ENCODE data around the gene ENTPD5. TPM values are rescaled to one million over a fixed set of nuclear protein-coding genes. Genes with fewer than 3 reads are reported as not detected.

ENTPD5 gene
- total and polyA plus RNA-seq, 4 donors: 38.1 to 276 (median 76.5) TPM

- Histone ChIP-seq H3K9ac (ENCODE audit: low read depth in 1 of 2, low read length in 2 of 2) (no peak overlapping the region), H3K9me3 (ENCODE audit: control insufficient read depth in 4 of 4, low read length in 3 of 4) (no peaks in the 10 kb centered on the region), H3K27ac (ENCODE audit: low read depth in 1 of 2, low read length in 2 of 2) (no peak overlapping the region), H3K27me3 (ENCODE audit: control insufficient read depth in 4 of 4, insufficient read depth in 4 of 4, low read length in 3 of 4) (no peaks in the 10 kb centered on the region), H3K4me3 (ENCODE audit: low read depth in 1 of 3, low read length in 3 of 3) (no peak overlapping the region), H3K36me3 (ENCODE audit: control insufficient read depth in 4 of 4, insufficient read depth in 3 of 4, low read depth in 1 of 4, low read length in 3 of 4) (peaks cover 0 to 2% (median under 1%) of the 10 kb centered on the region in 4 donors), H3K4me1 (ENCODE audit: control insufficient read depth in 4 of 4, insufficient read depth in 4 of 4, low read length in 3 of 4) (no peaks in the 10 kb centered on the region)
- TF ChIP-seq GABPA (IDR thresholded peaks at IDR 0.05 in 1 of 2, conservative IDR thresholded peaks at IDR 0.05 in 1 of 2): no peak
- TF ChIP-seq JUND (IDR thresholded peaks at IDR 0.05): no peak
- no peak for TF ChIP-seq HNF4A (conservative IDR thresholded peaks at IDR 0.05)
- TF ChIP-seq CTCF (IDR thresholded peaks at IDR 0.05; ENCODE audit: low read depth, low read length, missing input control): no peak
- no peak for TF ChIP-seq NR2F2 (IDR thresholded peaks at IDR 0.05)
- TF ChIP-seq SP1 (IDR thresholded peaks at IDR 0.05): no peak
- no peak for TF ChIP-seq MAX (IDR thresholded peaks at IDR 0.05)
- WGBS: 73% methylated on average over 3 of the region's 3 CpGs
- no peak for DNase-seq (ENCODE audit: low spot score)
These were observed 30.9 kb upstream of the ENTPD5 start for GRCh38 chr14:74049876-74050495.

GRCh38 chr14:74048281-74048680, 29.2 kb upstream of the ENTPD5 start:
- Histone ChIP-seq H3K27ac (ENCODE audit: low read depth in 1 of 2, low read length in 2 of 2) (no peak overlapping the region), H3K27me3 (ENCODE audit: control insufficient read depth in 4 of 4, insufficient read depth in 4 of 4, low read length in 3 of 4) (no peaks in the 10 kb centered on the region), H3K4me1 (ENCODE audit: control insufficient read depth in 4 of 4, insufficient read depth in 4 of 4, low read length in 3 of 4) (no peaks in the 10 kb centered on the region), H3K9ac (ENCODE audit: low read depth in 1 of 2, low read length in 2 of 2) (no peak overlapping the region), H3K4me3 (ENCODE audit: low read depth in 1 of 3, low read length in 3 of 3) (no peak overlapping the region), H3K36me3 (ENCODE audit: control insufficient read depth in 4 of 4, insufficient read depth in 3 of 4, low read depth in 1 of 4, low read length in 3 of 4) (peaks cover 0 to 2% (median 0%) of the 10 kb centered on the region in 4 donors), H3K9me3 (ENCODE audit: control insufficient read depth in 4 of 4, low read length in 3 of 4) (no peaks in the 10 kb centered on the region)
- no peak for TF ChIP-seq ATF3 (IDR thresholded peaks at IDR 0.05)
- TF ChIP-seq REST (IDR thresholded peaks at IDR 0.05): no peak
- TF ChIP-seq FOXA2 (IDR thresholded peaks at IDR 0.05): no peak
- TF ChIP-seq JUND (IDR thresholded peaks at IDR 0.05): no peak
- TF ChIP-seq RXRA (IDR thresholded peaks at IDR 0.05): no peak
- TF ChIP-seq RAD21 (IDR thresholded peaks at IDR 0.05): no peak
- TF ChIP-seq HNF4G (IDR thresholded peaks at IDR 0.05): no peak
- no peak for TF ChIP-seq TAF1 (conservative IDR thresholded peaks at IDR 0.05)
- TF ChIP-seq CTCF (IDR thresholded peaks at IDR 0.05; ENCODE audit: low read depth, low read length, missing input control): no peak
- TF ChIP-seq MAX (IDR thresholded peaks at IDR 0.05): no peak
- 80% methylated on average over 3 of the region's 3 CpGs for WGBS
- DNase-seq (ENCODE audit: low spot score): no peak

Data from liver (tissue), 9 donors.